GDM1 (cell line): ENCODE data around the gene IBA57.
"Not testable (repeated sequence)": the region's sequence is repeated elsewhere in the genome, so short reads cannot be mapped to it uniquely, and the experiment has no call there.

Source experiments
- DNase-seq: peaks from one replicate; lab custom pipeline; 2025; lab: John Stamatoyannopoulos, UW

IBA57 gene

GRCh38 chr1:228172591-228173527 is 7.3 kb downstream of the IBA57 start:
- DNase-seq = no peak

GRCh38 chr1:228173528-228174481 is 8.2 kb downstream of the IBA57 start:
- DNase-seq = not testable (repeated sequence)

- DNase-seq = no peak
These were observed 9.1 kb downstream of the IBA57 start for GRCh38 chr1:228174482-228175315.

- DNase-seq = no peak
These were observed 9.9 kb downstream of the IBA57 start for GRCh38 chr1:228175316-228176023.

GRCh38 chr1:228176024-228176395 is 10.4 kb downstream of the IBA57 start:
- no peak for DNase-seq

GRCh38 chr1:228176461-228177182 is 11.0 kb downstream of the IBA57 start:
- no peak for DNase-seq

- DNase-seq = no peak
These were observed 11.5 kb downstream of the IBA57 start for GRCh38 chr1:228177183-228177475.

GRCh38 chr1:228177721-228178710 is 12.4 kb downstream of the IBA57 start:
- no peak for DNase-seq

GRCh38 chr1:228178737-228179684 is 13.4 kb downstream of the IBA57 start:
- DNase-seq = no peak

- no peak for DNase-seq
These were observed 14.8 kb downstream of the IBA57 start for GRCh38 chr1:228180271-228180958.

GRCh38 chr1:228180959-228181644 is 15.5 kb downstream of the IBA57 start:
- no peak for DNase-seq

- DNase-seq = no peak
These were observed 16.0 kb downstream of the IBA57 start for GRCh38 chr1:228181645-228182034.

GRCh38 chr1:228182296-228183030 is 16.9 kb downstream of the IBA57 start:
- DNase-seq = no peak

- DNase-seq = no peak
These were observed 18.5 kb downstream of the IBA57 start for GRCh38 chr1:228184152-228184551.

- no peak for DNase-seq
These were observed 20.0 kb downstream of the IBA57 start for GRCh38 chr1:228185641-228185965.

- not testable (repeated sequence) for DNase-seq
These were observed 22.6 kb downstream of the IBA57 start for GRCh38 chr1:228188249-228188648.

GRCh38 chr1:228190182-228190581 is 24.6 kb downstream of the IBA57 start:
- DNase-seq = no peak
